ENCODE results near the gene ARHGAP45. TPM values are rescaled to one million over a fixed set of nuclear protein-coding genes. Genes with fewer than 3 reads are reported as not detected.
A peak's percentile ranks its signal among the peaks of the same experiment; 100 is the strongest.

ARHGAP45 gene
- total and polyA plus RNA-seq, 9 of the 15 experiments (the other 6 are each of a cell fraction or from before 2014, with no cell fraction given), result 0.08 to 22.1 (median 4.2) TPM

DNA sequence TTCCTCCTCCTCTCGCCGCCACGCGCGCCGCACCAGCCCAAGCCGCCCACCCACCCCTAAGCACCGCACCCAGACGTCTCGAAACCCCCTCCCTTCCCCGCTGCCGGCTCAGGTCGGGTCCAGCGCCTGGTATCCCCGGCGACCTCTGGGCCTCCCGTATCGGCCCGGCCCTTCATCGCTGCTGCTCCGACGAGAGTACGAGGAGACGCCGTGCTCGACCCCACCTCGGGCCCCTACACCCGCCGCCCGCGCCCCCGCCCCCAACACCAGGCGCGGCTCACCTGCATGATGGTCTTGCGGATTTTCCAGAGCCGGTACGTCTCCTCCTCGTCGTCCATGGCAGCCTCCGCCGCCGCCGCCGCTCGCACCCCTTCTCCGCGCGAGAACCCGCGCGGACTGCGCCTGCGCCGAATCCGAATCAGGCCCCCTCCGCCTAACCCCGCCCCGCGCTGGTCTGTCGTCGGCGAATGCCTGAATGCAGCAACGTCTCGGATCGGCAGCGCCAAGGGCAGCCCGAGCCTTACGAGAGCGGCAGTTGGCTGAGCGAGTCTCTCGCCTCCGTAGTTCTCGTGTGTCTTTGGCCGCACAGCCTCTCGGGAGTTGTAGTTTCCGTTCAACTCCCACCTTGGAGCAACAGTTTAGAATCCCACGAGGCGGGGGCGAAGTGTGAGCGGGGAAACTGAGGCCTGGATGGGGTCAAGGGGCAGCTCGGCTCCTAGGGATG, 28.2 kb downstream of the ARHGAP45 start, which contains the start of gene POLR2E (continued):
- peak; percentile 35; the same call in 1 of the 2 replicates for TF ChIP-seq ZBTB2 (IDR thresholded peaks at IDR 0.05)
- TF ChIP-seq NFE2L1 (tag; IDR thresholded peaks at IDR 0.05; ENCODE audit: borderline replicate concordance, low read depth), result no peak
- peak; percentile 79 for TF ChIP-seq VEZF1 (CRISPR knock-in tag; IDR thresholded peaks at IDR 0.05)
- no peak; the same call in 1 of the 2 replicates for TF ChIP-seq MAX (CRISPR knock-in tag; IDR thresholded peaks at IDR 0.05)
- no peak for TF ChIP-seq CREB3 (tag; conservative IDR thresholded peaks at IDR 0.05; ENCODE audit: low read depth)
- no peak for TF ChIP-seq RERE (CRISPR knock-in tag; IDR thresholded peaks at IDR 0.05; ENCODE audit: borderline replicate concordance)
- TF ChIP-seq ZNF408 (CRISPR knock-in tag; IDR thresholded peaks at IDR 0.05; ENCODE audit: low read depth), result no peak
- TF ChIP-seq CTBP1 (IDR thresholded peaks at IDR 0.05; ENCODE audit: borderline replicate concordance), result peak; percentile 23; the same call in 1 of the 2 replicates
- peak; percentile 45 for TF ChIP-seq RBM22 (IDR thresholded peaks at IDR 0.05; ENCODE audit: low read depth, low read length, poor library complexity, severe bottlenecking)
- no peak for TF ChIP-seq BCL6 (CRISPR knock-in tag; IDR thresholded peaks at IDR 0.05)
- TF ChIP-seq, protein P1, sequence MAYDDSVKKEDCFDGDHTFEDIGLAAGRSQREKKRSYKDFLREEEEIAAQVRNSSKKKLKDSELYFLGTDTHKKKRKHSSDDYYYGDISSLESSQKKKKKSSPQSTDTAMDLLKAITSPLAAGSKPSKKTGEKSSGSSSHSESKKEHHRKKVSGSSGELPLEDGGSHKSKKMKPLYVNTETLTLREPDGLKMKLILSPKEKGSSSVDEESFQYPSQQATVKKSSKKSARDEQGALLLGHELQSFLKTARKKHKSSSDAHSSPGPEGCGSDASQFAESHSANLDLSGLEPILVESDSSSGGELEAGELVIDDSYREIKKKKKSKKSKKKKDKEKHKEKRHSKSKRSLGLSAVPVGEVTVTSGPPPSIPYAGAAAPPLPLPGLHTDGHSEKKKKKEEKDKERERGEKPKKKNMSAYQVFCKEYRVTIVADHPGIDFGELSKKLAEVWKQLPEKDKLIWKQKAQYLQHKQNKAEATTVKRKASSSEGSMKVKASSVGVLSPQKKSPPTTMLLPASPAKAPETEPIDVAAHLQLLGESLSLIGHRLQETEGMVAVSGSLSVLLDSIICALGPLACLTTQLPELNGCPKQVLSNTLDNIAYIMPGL (CRISPR knock-in tag; IDR thresholded peaks at IDR 0.05), result no peak
- no peak for TF ChIP-seq FOXA1 (IDR thresholded peaks at IDR 0.05; ENCODE audit: borderline replicate concordance)
